ENCODE results near the gene PHF5A.

Gene PHF5A

GRCh38 chr22:41474872-41475451 lies 6.5 kb upstream of the PHF5A start:
- no peak overlapping the region for H3K27ac ChIP-seq (ENCODE audit: low read length)
- no peaks in the 10 kb centered on the region for H3K27me3 ChIP-seq (replicated peaks; ENCODE audit: insufficient read depth, low read length)
- no peaks in the 10 kb centered on the region for H3K9me2 ChIP-seq (replicated peaks; ENCODE audit: insufficient read depth, low read length)
- no peak for TF ChIP-seq EZH2 (optimal IDR thresholded peaks at IDR 0.05; ENCODE audit: low read depth, low read length)
- no peak for TF ChIP-seq EZH2phosphoT487 (IDR thresholded peaks at IDR 0.05; ENCODE audit: low read length)
- TF ChIP-seq CTCF (IDR thresholded peaks at IDR 0.05; ENCODE audit: low read length) = no peak
- H3K9me3 ChIP-seq (replicated peaks; ENCODE audit: insufficient read depth, low read length) = no peaks in the 10 kb centered on the region
- H3K9ac ChIP-seq (ENCODE audit: low read length) = no peak overlapping the region
- no peak for DNase-seq
- H4K20me1 ChIP-seq (ENCODE audit: insufficient read depth, low read length) = peaks cover 30% of the 10 kb centered on the region
- H3K79me2 ChIP-seq (ENCODE audit: low read length) = peaks cover 95% of the 10 kb centered on the region
- H2AFZ ChIP-seq (ENCODE audit: low read length) = no peak overlapping the region
- H3F3A ChIP-seq (ENCODE audit: insufficient read depth, low read length) = peaks cover under 1% of the 10 kb centered on the region; the same call in 1 of the 2 replicates
- peaks cover 12% of the 10 kb centered on the region for H3K4me1 ChIP-seq (ENCODE audit: low read length)
- H3K4me3 ChIP-seq (ENCODE audit: low read length) = no peak overlapping the region
- no peak overlapping the region for H3K4me2 ChIP-seq (ENCODE audit: low read depth, low read length)
- H3K36me3 ChIP-seq (replicated peaks; ENCODE audit: insufficient read depth, low read length) = peaks cover 4% of the 10 kb centered on the region; the same call in 1 of the 2 replicates

GRCh38 chr22:41471568-41471967 lies 3.1 kb upstream of the PHF5A start:
- no peak for DNase-seq
- Histone ChIP-seq H4K20me1 (ENCODE audit: insufficient read depth, low read length) (peaks cover 14% of the 10 kb centered on the region; the same call in 1 of the 2 replicates), H3K9ac (ENCODE audit: low read length) (no peak overlapping the region), H3K27ac (ENCODE audit: low read length) (no peak overlapping the region), H3K36me3 (replicated peaks; ENCODE audit: insufficient read depth, low read length) (peaks cover 10% of the 10 kb centered on the region; the same call in 1 of the 2 replicates), H3K4me3 (ENCODE audit: low read length) (no peak overlapping the region), H2AFZ (ENCODE audit: low read length) (no peak overlapping the region), H3K4me1 (ENCODE audit: low read length) (peaks cover 23% of the 10 kb centered on the region), H3K27me3 (replicated peaks; ENCODE audit: insufficient read depth, low read length) (no peaks in the 10 kb centered on the region), H3K79me2 (ENCODE audit: low read length) (peaks cover 93% of the 10 kb centered on the region), H3K9me2 (replicated peaks; ENCODE audit: insufficient read depth, low read length) (no peaks in the 10 kb centered on the region), H3F3A (ENCODE audit: insufficient read depth, low read length) (peaks cover 4% of the 10 kb centered on the region), H3K9me3 (replicated peaks; ENCODE audit: insufficient read depth, low read length) (no peaks in the 10 kb centered on the region), H3K4me2 (ENCODE audit: low read depth, low read length) (no peak overlapping the region)
- TF ChIP-seq EZH2phosphoT487 (IDR thresholded peaks at IDR 0.05; ENCODE audit: low read length) (no peak), EZH2 (optimal IDR thresholded peaks at IDR 0.05; ENCODE audit: low read depth, low read length) (no peak), CTCF (IDR thresholded peaks at IDR 0.05; ENCODE audit: low read length) (no peak)

GRCh38 chr22:41470886-41471285 lies 2.4 kb upstream of the PHF5A start:
- Histone ChIP-seq H3K4me1 (ENCODE audit: low read length) (peaks cover 23% of the 10 kb centered on the region), H3K27ac (ENCODE audit: low read length) (no peak overlapping the region), H3K36me3 (replicated peaks; ENCODE audit: insufficient read depth, low read length) (peaks cover 12% of the 10 kb centered on the region; the same call in 1 of the 2 replicates), H3F3A (ENCODE audit: insufficient read depth, low read length) (peaks cover 4% of the 10 kb centered on the region), H3K9ac (ENCODE audit: low read length) (no peak overlapping the region), H4K20me1 (ENCODE audit: insufficient read depth, low read length) (peaks cover 14% of the 10 kb centered on the region; the same call in 1 of the 2 replicates), H3K4me3 (ENCODE audit: low read length) (no peak overlapping the region), H2AFZ (ENCODE audit: low read length) (no peak overlapping the region), H3K9me2 (replicated peaks; ENCODE audit: insufficient read depth, low read length) (no peaks in the 10 kb centered on the region), H3K4me2 (ENCODE audit: low read depth, low read length) (0 out of 2 replicates have a peak overlapping the region, but pooled peaks have one; percentile 97), H3K9me3 (replicated peaks; ENCODE audit: insufficient read depth, low read length) (no peaks in the 10 kb centered on the region), H3K27me3 (replicated peaks; ENCODE audit: insufficient read depth, low read length) (no peaks in the 10 kb centered on the region), H3K79me2 (ENCODE audit: low read length) (peaks cover 93% of the 10 kb centered on the region)
- no peak for DNase-seq
- TF ChIP-seq EZH2 (optimal IDR thresholded peaks at IDR 0.05; ENCODE audit: low read depth, low read length) (no peak), EZH2phosphoT487 (IDR thresholded peaks at IDR 0.05; ENCODE audit: low read length) (no peak)

Measured in MM.1S (cell line).